GM21528 (cell line): Measurements from ENCODE around the gene RTEL1.

Experiments used
- ATAC-seq: cut with Tn5 transposase; IDR thresholded peaks from one replicate; pipeline ENCODE4 v1.9.1; 2021; ENCODE audit warnings: mild to moderate bottlenecking, moderate library complexity; ENCODE audit not compliant: unreplicated experiment, low FRiP score

RTEL1 gene

GRCh38 chr20:63688228-63689045 lies 30.3 kb downstream of the RTEL1 start:
- no peak for ATAC-seq

GRCh38 chr20:63689046-63690002 lies 31.2 kb downstream of the RTEL1 start:
- ATAC-seq: no peak

GRCh38 chr20:63690003-63690897 lies 32.1 kb downstream of the RTEL1 start:
- no peak for ATAC-seq

- ATAC-seq: no peak
Measured at GRCh38 chr20:63690898-63691710, 33.0 kb downstream of the RTEL1 start.

GRCh38 chr20:63691711-63692435 lies 33.8 kb downstream of the RTEL1 start:
- ATAC-seq: no peak

- no peak for ATAC-seq
Measured at GRCh38 chr20:63692436-63693082, 34.4 kb downstream of the RTEL1 start.

GRCh38 chr20:63693083-63693732 lies 35.1 kb downstream of the RTEL1 start:
- ATAC-seq: no peak

- ATAC-seq: no peak
Measured at GRCh38 chr20:63693733-63694583, 35.8 kb downstream of the RTEL1 start.

- ATAC-seq: no peak
Measured at GRCh38 chr20:63694584-63695423, 36.7 kb downstream of the RTEL1 start.

GRCh38 chr20:63695424-63696305 lies 37.6 kb downstream of the RTEL1 start:
- no peak for ATAC-seq

GRCh38 chr20:63696306-63696627 lies 38.2 kb downstream of the RTEL1 start:
- no peak for ATAC-seq

- ATAC-seq: no peak
Measured at GRCh38 chr20:63696628-63697356, 38.7 kb downstream of the RTEL1 start, which contains the start of gene TNFRSF6B. TNFRSF6B (plus strand) TSS chr20:63696652; CDS start chr20:63696768, 116 bp downstream.

- no peak for ATAC-seq
Measured at GRCh38 chr20:63697357-63697867, 39.3 kb downstream of the RTEL1 start.

- no peak for ATAC-seq
Measured at GRCh38 chr20:63697868-63698545, 39.9 kb downstream of the RTEL1 start.
